Fibroblast of lung (primary cell): ENCODE results near the gene RTN4. TPM values are rescaled to one million over a fixed set of nuclear protein-coding genes. Genes with fewer than 3 reads are reported as not detected.
A peak's percentile ranks its signal among the peaks of the same experiment; 100 is the strongest.

Experiments used
- DNase-seq, 2 donors: peaks; one replicate each; pipeline versions ENCODE4 v3.0.0 to v3.0.0-alpha.2; 2010; ENCODE audit warnings: low read depth in 2 of 2
- H2AFZ ChIP-seq: 2 replicates; pipeline ENCODE4 v1.5.1; 2012; ENCODE audit warnings: low read length, control low read depth, inconsistent platforms
- H3K27ac ChIP-seq: 2 replicates; pipeline ENCODE4 v1.5.1; 2011; ENCODE audit warnings: low read length, control low read depth; ENCODE audit not compliant: insufficient read depth
- H3K27me3 ChIP-seq: 2 replicates; pipeline ENCODE4 v1.5.1; 2011; ENCODE audit warnings: mild to moderate bottlenecking, low read length; ENCODE audit not compliant: control insufficient read depth, insufficient read depth
- H3K36me3 ChIP-seq: 2 replicates; pipeline ENCODE4 v1.5.1; 2011; ENCODE audit warnings: low read length; ENCODE audit not compliant: control insufficient read depth, insufficient read depth
- H3K4me1 ChIP-seq: 2 replicates; pipeline ENCODE4 v1.5.1; 2011; ENCODE audit warnings: low read length; ENCODE audit not compliant: control insufficient read depth, insufficient read depth; ENCODE audit errors: extremely low read depth
- H3K4me2 ChIP-seq: 2 replicates; pipeline ENCODE4 v1.5.1; 2011; ENCODE audit warnings: low read length, control low read depth; ENCODE audit not compliant: insufficient read depth; ENCODE audit errors: extremely low read depth
- H3K4me3 ChIP-seq, 4 experiments: fragments of 200-600 bp in 1 of 4; sonication (generic) in 1 of 4; replicated peaks in 1 of 4; 2 replicates each; pipeline ENCODE4 v1.5.1; 2011 to 2016; ENCODE audit warnings: low read length in 4 of 4, low read depth in 3 of 4, mild to moderate bottlenecking in 3 of 4, control low read depth in 2 of 4, inconsistent platforms in 1 of 4, mixed read lengths in 1 of 4; ENCODE audit not compliant: insufficient read depth in 1 of 4; ENCODE audit errors: control extremely low read depth in 1 of 4
- H3K79me2 ChIP-seq: 2 replicates; pipeline ENCODE4 v1.5.1; 2012; ENCODE audit warnings: mild to moderate bottlenecking, low read length, inconsistent platforms; ENCODE audit not compliant: control insufficient read depth, insufficient read depth
- H3K9ac ChIP-seq: 2 replicates; pipeline ENCODE4 v1.5.1; 2011; ENCODE audit warnings: mild to moderate bottlenecking, low read length, control low read depth; ENCODE audit not compliant: insufficient read depth
- H3K9me3 ChIP-seq: 2 replicates; pipeline ENCODE4 v1.5.1; 2012; ENCODE audit warnings: low read depth, low read length; ENCODE audit not compliant: control insufficient read depth, insufficient read depth
- H4K20me1 ChIP-seq: 2 replicates; pipeline ENCODE4 v1.5.1; 2011; ENCODE audit warnings: low read length; ENCODE audit not compliant: control insufficient read depth, insufficient read depth; ENCODE audit errors: extremely low read depth
- EZH2 ChIP-seq: IDR thresholded peaks from 2 replicates; pipeline ENCODE4 v1.5.1; 2012; ENCODE audit warnings: low read length, control low read depth, mild to moderate bottlenecking; ENCODE audit errors: missing control alignments
- polyA plus RNA-seq, 2 donors: library from polyadenylated mRNA; depleted of rRNA in 1 of 2; stranded (reverse) in 1 of 2; unstranded in 1 of 2; fragments of >200 nt; gene quantifications; 2 replicates each; pipeline ENCODE4 v1.2.1, GENCODE V29; 2011 to 2012; ENCODE audit warnings: missing spikeins in 1 of 2
- total RNA-seq: library from RNA; depleted of rRNA; stranded (reverse); fragments of >200 nt; gene quantifications from 2 replicates; pipeline ENCODE4 v1.2.1, GENCODE V29; 2014
- TF ChIP-seq, protein P1 (sequence below), 2 donors: IDR thresholded peaks in 1 of 2; conservative IDR thresholded peaks in 1 of 2; 1 replicate in 1 of 2; 2 replicates in 1 of 2; pipeline ENCODE4 v1.5.1; 2011 to 2012; ENCODE audit warnings: low read length in 2 of 2, control low read depth in 1 of 2, inconsistent platforms in 1 of 2, low read depth in 1 of 2, mild to moderate bottlenecking in 1 of 2

RTN4 gene
- total and polyA plus RNA-seq, 2 donors (not counting 1 experiment from before 2014, with no cell fraction given), result 560 to 1,326 TPM

- TF ChIP-seq, protein P1, sequence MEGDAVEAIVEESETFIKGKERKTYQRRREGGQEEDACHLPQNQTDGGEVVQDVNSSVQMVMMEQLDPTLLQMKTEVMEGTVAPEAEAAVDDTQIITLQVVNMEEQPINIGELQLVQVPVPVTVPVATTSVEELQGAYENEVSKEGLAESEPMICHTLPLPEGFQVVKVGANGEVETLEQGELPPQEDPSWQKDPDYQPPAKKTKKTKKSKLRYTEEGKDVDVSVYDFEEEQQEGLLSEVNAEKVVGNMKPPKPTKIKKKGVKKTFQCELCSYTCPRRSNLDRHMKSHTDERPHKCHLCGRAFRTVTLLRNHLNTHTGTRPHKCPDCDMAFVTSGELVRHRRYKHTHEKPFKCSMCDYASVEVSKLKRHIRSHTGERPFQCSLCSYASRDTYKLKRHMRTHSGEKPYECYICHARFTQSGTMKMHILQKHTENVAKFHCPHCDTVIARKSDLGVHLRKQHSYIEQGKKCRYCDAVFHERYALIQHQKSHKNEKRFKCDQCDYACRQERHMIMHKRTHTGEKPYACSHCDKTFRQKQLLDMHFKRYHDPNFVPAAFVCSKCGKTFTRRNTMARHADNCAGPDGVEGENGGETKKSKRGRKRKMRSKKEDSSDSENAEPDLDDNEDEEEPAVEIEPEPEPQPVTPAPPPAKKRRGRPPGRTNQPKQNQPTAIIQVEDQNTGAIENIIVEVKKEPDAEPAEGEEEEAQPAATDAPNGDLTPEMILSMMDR (conservative IDR thresholded peaks at IDR 0.05 in 1 of 2, IDR thresholded peaks at IDR 0.05 in 1 of 2; ENCODE audit: low read depth in 1 of 2, low read length in 2 of 2), result no peak
- TF ChIP-seq EZH2, result no peak
- H3K9ac ChIP-seq, result no peak overlapping the region
- peak in 1 of 2 donors; percentile 43 for DNase-seq
- no peak overlapping the region for H3K27ac ChIP-seq
- no peaks in the 10 kb centered on the region for H3K9me3 ChIP-seq
- no peak overlapping the region for H2AFZ ChIP-seq
- no peaks in the 10 kb centered on the region for H3K4me1 ChIP-seq
- H3K79me2 ChIP-seq, result no peaks in the 10 kb centered on the region
- no peaks in the 10 kb centered on the region for H3K36me3 ChIP-seq
- H3K4me2 ChIP-seq, result no peak overlapping the region
- no peaks in the 10 kb centered on the region for H3K27me3 ChIP-seq
- no peaks in the 10 kb centered on the region for H4K20me1 ChIP-seq
- H3K4me3 ChIP-seq, result no peak overlapping the region
Observed at GRCh38 chr2:55073000-55073983, 23.0 kb upstream of the RTN4 start.

DNA sequence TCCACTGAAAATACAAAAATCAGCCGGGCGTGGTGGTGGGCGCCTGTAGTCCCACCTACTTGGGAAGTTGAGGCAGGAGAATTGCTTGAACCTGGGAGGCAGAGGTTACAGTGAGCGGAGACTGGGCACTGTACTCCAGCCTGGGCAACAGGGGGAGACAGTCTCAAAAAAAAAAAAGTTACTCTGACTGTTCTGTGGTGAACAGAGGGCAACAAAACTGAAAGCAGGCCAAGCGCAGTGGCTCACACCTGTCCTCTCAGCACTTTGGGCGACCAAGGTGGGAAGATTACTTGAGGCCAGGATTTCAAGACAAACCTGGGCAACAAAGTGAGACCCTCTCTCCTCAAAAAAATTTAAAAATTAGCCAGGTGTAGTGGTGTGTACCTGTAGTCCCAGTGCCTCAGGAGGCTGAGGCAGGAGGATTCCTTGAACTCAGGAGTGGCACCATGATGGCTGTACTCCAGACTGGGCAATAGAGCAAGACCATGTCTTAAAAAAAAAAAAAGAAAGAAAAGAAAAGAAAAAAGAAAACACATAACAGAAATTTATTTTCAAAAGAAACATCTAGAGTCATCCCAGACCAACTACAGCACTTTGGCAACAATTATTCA, 13.6 kb upstream of the RTN4 start:
- H3K9me3 ChIP-seq, result no peaks in the 10 kb centered on the region
- no peaks in the 10 kb centered on the region for H3K27me3 ChIP-seq
- TF ChIP-seq, protein P1 (conservative IDR thresholded peaks at IDR 0.05 in 1 of 2, IDR thresholded peaks at IDR 0.05 in 1 of 2; ENCODE audit: low read depth in 1 of 2, low read length in 2 of 2), result no peak
- no peak for TF ChIP-seq EZH2
- DNase-seq, result no peak
- H3K36me3 ChIP-seq, result no peaks in the 10 kb centered on the region
- no peaks in the 10 kb centered on the region for H3K79me2 ChIP-seq
- H4K20me1 ChIP-seq, result no peaks in the 10 kb centered on the region
- H3K9ac ChIP-seq, result no peak overlapping the region
- no peak overlapping the region for H3K4me2 ChIP-seq
- no peak overlapping the region for H2AFZ ChIP-seq
- H3K4me1 ChIP-seq, result no peaks in the 10 kb centered on the region
- no peak overlapping the region for H3K27ac ChIP-seq
- no peak overlapping the region for H3K4me3 ChIP-seq

DNA sequence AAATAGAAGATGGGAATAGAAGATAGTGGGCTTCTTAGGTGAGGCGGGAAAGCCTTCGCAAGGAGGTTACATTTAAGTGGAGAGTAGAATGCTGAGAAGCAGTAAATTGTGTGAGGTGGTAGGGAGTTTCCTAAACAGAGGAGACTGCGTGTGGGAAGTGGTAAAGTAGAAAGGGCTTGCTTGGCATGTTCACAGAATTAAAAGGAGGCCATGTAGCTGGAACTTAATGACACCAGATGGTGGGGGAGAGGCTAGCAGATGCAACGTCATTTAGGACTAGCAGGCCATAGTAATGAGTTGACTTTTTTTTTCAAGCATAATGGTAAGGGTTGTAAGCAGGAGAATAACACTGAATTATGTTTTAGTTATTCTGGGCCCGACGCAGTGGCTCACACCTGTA, 13.0 kb upstream of the RTN4 start:
- DNase-seq, result no peak
- no peaks in the 10 kb centered on the region for H3K27me3 ChIP-seq

More for the DNA sequence above, 13.0 kb upstream of the RTN4 start:
- H3K36me3 ChIP-seq, result no peaks in the 10 kb centered on the region
- TF ChIP-seq, protein P1 (conservative IDR thresholded peaks at IDR 0.05 in 1 of 2, IDR thresholded peaks at IDR 0.05 in 1 of 2; ENCODE audit: low read depth in 1 of 2, low read length in 2 of 2), result no peak
- TF ChIP-seq EZH2, result no peak
- no peaks in the 10 kb centered on the region for H3K4me1 ChIP-seq
- no peak overlapping the region for H2AFZ ChIP-seq
- H3K4me2 ChIP-seq, result no peak overlapping the region
- H3K79me2 ChIP-seq, result no peaks in the 10 kb centered on the region
- H4K20me1 ChIP-seq, result no peaks in the 10 kb centered on the region
- H3K9ac ChIP-seq, result no peak overlapping the region
- no peaks in the 10 kb centered on the region for H3K9me3 ChIP-seq
- no peak overlapping the region for H3K27ac ChIP-seq
- no peak overlapping the region for H3K4me3 ChIP-seq
